DLD1 (cell line): ENCODE results near the gene MVK.

Experiments used
- in situ Hi-C: cut with HindIII; loops from 2 replicates; pipeline ENCODE4 v1.10.0; 2017; ENCODE audit warnings: low sequenced_read_pairs

MVK gene

GRCh38 chr12:109626378-109627115 is 53.0 kb downstream of the MVK start:
- in situ Hi-C loops = no loop called here

DNA sequence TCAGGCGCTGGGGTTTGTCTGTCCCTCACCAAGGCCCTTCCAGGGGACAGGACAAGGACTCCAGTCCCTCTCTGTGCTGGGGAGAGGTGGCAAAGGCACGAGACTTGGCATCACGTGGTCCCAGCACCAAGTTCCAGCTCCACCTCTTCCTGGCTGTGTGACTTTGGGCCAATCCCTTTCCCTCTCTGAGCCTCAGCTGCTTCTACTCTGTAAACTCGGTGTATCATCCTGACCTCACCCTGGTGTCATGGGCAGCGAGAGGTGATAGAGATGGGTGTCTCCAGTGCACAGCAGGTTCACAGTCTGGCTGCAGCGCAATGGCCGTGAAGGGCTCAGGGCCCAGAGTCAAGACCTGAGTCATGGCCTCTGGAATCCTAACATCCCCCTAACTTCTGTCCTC is 54.0 kb downstream of the MVK start:
- in situ Hi-C loops = no loop called here

DNA sequence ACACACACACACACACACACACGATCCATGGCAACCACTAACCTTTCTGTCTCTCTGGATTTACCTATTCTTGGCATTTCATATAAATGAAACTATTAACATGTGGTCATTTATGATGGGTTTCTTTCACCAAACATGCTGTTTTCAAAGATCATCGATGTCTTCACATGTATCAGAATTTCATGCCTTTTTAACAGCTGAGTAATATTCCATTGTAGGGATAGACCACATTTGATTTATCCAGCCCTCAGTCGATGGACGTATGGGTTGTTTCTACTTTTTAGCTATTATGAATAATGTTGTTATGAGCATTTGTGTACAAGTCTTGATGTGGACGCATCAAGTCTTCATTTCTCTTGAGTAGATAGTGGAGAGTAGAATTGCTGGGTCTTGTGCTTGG is 56.5 kb downstream of the MVK start:
- in situ Hi-C loops = no loop called here

GRCh38 chr12:109630815-109631214 is 57.2 kb downstream of the MVK start:
- in situ Hi-C loops = no loop called here

GRCh38 chr12:109631302-109631701 is 57.7 kb downstream of the MVK start:
- in situ Hi-C loops = no loop called here

- in situ Hi-C loops = no loop called here
Measured at GRCh38 chr12:109631751-109632150, 58.2 kb downstream of the MVK start.

DNA sequence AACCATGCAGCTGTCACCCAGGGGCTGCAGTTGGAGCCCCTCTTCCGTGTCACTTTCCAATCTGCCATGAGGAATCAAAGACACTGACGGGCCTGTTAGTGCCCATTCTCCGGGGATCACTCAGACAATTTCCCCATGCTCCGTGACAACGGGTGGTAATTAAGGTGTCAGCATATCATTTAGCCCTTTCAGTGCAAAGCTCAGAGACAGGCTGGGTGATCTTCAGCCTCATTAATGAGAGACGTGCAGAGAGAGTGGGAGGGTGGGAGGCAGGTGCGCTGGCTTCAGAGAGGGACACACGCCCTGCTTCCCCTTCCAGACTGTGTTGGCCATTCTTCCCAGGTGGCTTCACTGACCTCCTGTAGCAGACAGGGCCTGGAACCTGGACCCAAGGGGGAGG is 58.7 kb downstream of the MVK start:
- in situ Hi-C loops = no loop called here

DNA sequence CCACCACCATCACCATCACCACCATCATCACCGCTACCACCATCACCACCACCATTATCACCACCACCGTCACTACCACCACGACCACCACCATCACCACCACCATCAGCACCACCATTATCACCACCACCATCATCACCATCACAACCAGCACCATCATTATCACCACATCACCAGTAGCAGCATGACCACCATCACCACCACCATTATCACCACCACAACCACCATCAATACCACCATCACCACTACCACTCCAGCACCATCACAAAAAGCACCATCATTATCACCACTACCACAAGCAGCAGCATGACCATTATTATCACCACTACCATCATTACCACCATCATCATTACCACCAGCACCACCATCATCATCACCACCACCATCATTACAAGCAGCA is 62.1 kb downstream of the MVK start:
- in situ Hi-C loops = no loop called here

- in situ Hi-C loops = no loop called here
Measured at GRCh38 chr12:109637348-109637747, 63.8 kb downstream of the MVK start.

DNA sequence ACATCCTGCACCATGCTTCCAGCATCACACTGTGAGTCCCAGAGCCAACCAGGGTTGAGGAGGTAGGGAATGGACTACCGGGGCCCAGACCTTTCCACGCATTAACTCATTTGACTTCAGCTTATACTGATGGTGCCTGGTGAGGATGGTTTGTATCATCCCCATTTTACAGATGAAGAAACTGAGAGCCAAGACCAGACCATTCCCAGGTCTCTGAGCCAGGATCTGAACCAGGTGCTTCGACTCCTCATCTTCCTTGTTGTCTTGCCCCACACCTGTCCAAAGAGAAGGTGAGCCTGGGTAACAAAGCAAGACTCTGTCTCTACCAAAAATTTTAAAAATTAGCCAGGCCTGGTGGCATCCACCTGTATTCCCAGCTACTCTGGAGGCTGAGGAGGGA is 64.4 kb downstream of the MVK start:
- in situ Hi-C loops = no loop called here

DNA sequence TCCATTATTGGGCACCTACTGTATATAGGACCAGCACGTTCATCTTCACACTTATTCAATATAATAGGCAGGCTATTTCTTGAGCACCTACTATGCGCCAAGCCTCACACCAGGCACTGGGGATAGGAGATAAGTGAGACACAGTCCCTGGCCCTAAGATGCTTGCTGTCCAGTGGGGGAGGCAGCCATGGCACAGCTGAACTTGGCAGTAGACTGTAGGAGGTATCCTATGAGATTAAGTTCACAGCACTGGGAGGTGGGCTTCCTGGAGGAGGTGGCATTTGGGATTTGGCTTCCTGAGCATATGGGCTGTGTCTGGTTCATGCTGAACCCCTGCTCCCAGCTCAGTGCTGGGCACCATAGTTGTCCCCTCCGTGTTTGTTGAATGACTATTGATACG is 65.1 kb downstream of the MVK start:
- in situ Hi-C loops = no loop called here

DNA sequence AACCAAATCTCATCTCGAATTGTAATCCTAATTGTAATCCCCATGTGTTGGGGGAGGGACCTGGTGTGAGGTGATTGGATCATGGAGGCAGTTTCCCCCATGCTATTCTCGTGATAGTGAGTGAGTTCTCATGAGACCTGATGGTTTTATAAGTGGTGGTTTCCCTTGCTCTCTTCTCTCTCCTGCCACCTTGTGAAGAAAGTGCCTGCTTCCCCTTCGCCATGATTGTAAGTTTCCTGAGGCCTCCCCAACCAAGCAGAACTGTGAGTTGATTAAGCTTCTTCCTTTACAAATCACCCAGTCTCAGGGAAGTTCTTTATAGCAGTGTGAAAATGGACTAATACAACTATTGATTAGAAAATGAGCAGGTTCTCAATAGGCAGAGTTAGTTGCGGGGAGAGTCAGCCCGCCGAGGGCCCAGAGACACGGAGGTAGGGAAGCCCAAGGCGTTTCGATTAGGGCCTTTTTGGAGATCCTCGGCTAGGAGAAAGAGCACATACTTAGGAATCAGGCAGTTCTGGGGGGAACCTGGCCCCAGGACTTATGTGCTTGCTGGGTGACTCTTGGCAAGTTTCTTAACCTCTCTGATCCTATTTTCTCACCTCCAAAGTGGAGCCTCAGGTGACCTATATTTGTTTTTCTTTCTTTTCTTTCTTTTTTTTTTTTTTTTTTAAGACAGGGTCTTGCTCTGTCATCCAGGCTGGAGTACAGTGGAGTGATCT is 65.7 kb downstream of the MVK start:
- in situ Hi-C loops = no loop called here

DNA sequence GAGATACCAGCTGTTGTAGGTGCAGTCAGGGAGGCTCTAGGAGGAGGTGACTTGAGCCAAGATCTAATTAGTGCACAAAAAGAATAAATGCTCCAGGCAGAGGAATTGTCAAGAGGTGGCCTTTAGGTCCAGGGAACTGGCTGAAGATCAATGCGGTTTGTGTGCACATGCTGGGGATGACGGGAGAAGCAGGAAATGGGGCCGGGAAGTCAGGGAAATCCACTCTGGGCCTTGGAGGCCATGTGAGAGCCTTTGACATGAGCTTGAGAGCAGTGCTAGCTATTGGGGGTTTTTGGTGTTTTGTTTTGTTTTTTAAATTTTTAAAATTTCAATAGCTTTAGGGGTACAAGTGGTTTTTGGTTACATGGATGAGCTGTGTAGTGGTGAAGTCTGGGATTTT is 67.4 kb downstream of the MVK start:
- in situ Hi-C loops = no loop called here

- in situ Hi-C loops = no loop called here
Measured at GRCh38 chr12:109641422-109641821, 67.8 kb downstream of the MVK start.

DNA sequence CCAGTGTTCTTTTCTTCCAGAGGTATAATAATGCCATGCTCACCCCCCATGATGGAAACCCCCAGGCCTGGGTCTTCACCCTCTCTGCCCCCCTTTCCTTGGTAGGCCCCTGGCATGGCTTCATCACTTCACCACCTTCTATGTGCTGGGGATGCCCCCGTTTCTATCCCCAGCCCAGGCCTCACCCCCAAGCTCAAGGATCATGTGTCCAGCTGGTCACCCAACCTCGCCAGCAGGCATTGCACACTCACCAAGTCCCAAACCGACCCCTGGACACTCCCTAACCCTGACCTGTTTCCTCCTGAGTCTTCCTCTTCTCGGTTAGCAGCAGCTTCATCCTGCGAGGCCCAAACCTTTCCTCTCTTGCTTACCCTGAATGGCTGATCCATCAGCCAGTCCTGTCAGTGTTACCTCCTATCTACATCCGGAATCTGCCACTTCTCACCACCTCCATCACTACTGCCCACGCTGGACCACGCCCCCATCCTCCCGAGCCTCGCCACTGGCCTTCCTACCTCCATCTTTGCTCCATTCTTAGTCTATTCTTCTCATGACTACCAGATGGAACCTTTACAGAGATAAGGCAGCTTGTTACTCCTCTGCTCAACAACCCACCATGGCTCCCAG is 69.0 kb downstream of the MVK start:
- in situ Hi-C loops = no loop called here

GRCh38 chr12:109645194-109645593 is 71.6 kb downstream of the MVK start:
- in situ Hi-C loops = no loop called here

GRCh38 chr12:109645708-109646107 is 72.1 kb downstream of the MVK start:
- in situ Hi-C loops = no loop called here
